Astrocyte (in vitro differentiated cells and primary cell): ENCODE measurements around the gene PDP2.

ENCODE experiments used
- EZH2 ChIP-seq: IDR thresholded peaks from 2 replicates; pipeline ENCODE4 v1.6.1; 2012; ENCODE audit warnings: mild to moderate bottlenecking, low read length, inconsistent platforms; ENCODE audit not compliant: insufficient read depth
- TF ChIP-seq, protein P1 (sequence below): IDR thresholded peaks from 2 replicates; pipeline ENCODE4 v1.5.1; 2011; ENCODE audit warnings: low read depth, mild to moderate bottlenecking, inconsistent platforms, low read length, moderate library complexity; ENCODE audit not compliant: insufficient read depth

DNA sequence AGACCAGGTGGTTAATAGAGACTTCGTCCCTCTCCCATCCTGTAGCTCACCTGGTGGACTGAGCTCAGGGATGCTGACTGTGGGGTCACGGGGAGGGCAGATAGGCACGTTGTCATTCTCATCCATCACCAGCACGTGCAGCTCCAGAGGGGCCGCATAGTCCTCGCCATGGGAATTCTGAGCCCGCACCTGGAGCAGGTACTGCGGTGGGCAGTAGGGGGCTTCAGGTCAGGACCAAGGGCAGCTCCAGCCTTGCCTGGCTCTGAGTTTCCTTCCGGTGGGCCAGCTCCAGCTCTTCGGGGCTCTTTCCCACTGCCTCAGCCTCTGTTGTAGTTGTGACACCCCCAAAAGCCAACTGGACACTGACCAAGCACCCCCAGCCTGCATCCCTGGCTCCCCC is 32.8 kb downstream of the PDP2 start:
- TF ChIP-seq, protein P1, sequence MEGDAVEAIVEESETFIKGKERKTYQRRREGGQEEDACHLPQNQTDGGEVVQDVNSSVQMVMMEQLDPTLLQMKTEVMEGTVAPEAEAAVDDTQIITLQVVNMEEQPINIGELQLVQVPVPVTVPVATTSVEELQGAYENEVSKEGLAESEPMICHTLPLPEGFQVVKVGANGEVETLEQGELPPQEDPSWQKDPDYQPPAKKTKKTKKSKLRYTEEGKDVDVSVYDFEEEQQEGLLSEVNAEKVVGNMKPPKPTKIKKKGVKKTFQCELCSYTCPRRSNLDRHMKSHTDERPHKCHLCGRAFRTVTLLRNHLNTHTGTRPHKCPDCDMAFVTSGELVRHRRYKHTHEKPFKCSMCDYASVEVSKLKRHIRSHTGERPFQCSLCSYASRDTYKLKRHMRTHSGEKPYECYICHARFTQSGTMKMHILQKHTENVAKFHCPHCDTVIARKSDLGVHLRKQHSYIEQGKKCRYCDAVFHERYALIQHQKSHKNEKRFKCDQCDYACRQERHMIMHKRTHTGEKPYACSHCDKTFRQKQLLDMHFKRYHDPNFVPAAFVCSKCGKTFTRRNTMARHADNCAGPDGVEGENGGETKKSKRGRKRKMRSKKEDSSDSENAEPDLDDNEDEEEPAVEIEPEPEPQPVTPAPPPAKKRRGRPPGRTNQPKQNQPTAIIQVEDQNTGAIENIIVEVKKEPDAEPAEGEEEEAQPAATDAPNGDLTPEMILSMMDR, result no peak
- TF ChIP-seq EZH2, result no peak
